C4-2B (cell line): Measurements from ENCODE around the gene RNF149.

Experiments used
- H3K27ac ChIP-seq: fragments of 450-650 bp; 2 replicates; pipeline ENCODE4 v1.5.1; 2017
- CTCF ChIP-seq: fragments of 450-650 bp; conservative IDR thresholded peaks from 2 replicates; pipeline ENCODE4 v1.5.1; 2017; ENCODE audit warnings: mild to moderate bottlenecking
- ZFX ChIP-seq: fragments of 450-650 bp; IDR thresholded peaks from 2 replicates; pipeline ENCODE4 v1.6.1; 2017

RNF149 gene

GRCh38 chr2:101351207-101351606 is 42.7 kb upstream of the RNF149 start:
- H3K27ac ChIP-seq = no peak overlapping the region
- TF ChIP-seq CTCF (no peak), ZFX (no peak)

GRCh38 chr2:101349893-101350662 is 41.6 kb upstream of the RNF149 start:
- TF ChIP-seq CTCF = peak; percentile 16
- TF ChIP-seq ZFX = no peak
- H3K27ac ChIP-seq = no peak overlapping the region

GRCh38 chr2:101348883-101349282 is 40.4 kb upstream of the RNF149 start:
- TF ChIP-seq ZFX = no peak
- no peak for TF ChIP-seq CTCF
- no peak overlapping the region for H3K27ac ChIP-seq

GRCh38 chr2:101346909-101347308 is 38.4 kb upstream of the RNF149 start:
- H3K27ac ChIP-seq = no peak overlapping the region
- TF ChIP-seq CTCF (no peak), ZFX (no peak)

GRCh38 chr2:101344137-101344536 is 35.6 kb upstream of the RNF149 start:
- TF ChIP-seq CTCF (no peak), ZFX (no peak)
- H3K27ac ChIP-seq = no peak overlapping the region

- H3K27ac ChIP-seq = no peak overlapping the region
- no peak for TF ChIP-seq ZFX
- 0 out of 2 replicates have a peak, but pooled peaks have one; percentile 28 for TF ChIP-seq CTCF
These were observed 34.1 kb upstream of the RNF149 start for GRCh38 chr2:101342625-101343008.

- H3K27ac ChIP-seq = no peak overlapping the region
- TF ChIP-seq CTCF = peak; percentile 85
- TF ChIP-seq ZFX = no peak
These were observed 33.6 kb upstream of the RNF149 start for GRCh38 chr2:101341901-101342624.
